HepG2 (cell line): ENCODE data around the gene SAP25. TPM values are rescaled to one million over a fixed set of nuclear protein-coding genes. Genes with fewer than 3 reads are reported as not detected.

Experiments
- CENPX ChIP-seq: sonication (generic); formaldehyde crosslinking; IDR thresholded peaks from 2 replicates; pipeline ENCODE4 v1.9.0; 2021; ENCODE audit warnings: mild to moderate bottlenecking, missing genetic modification reagents, moderate library complexity
- FUBP1 ChIP-seq: sonication (generic); formaldehyde crosslinking; IDR thresholded peaks from 2 replicates; pipeline ENCODE4 v1.5.1; 2020; ENCODE audit warnings: missing genetic modification reagents, mild to moderate bottlenecking, borderline replicate concordance
- GABPB1 ChIP-seq: IDR thresholded peaks from 2 replicates; pipeline ENCODE4 v1.6.1; 2016; ENCODE audit warnings: mild to moderate bottlenecking, missing genetic modification reagents, moderate library complexity, missing compliant biosample characterization
- HMGXB4 ChIP-seq, 2 experiments: sonication (generic) in 1 of 2; formaldehyde crosslinking in 1 of 2; IDR thresholded peaks; 2 replicates each; pipeline versions ENCODE4 v1.4.0 to v1.6.1; 2018 to 2020; ENCODE audit warnings: missing genetic modification reagents in 2 of 2, borderline replicate concordance in 1 of 2, low read depth in 1 of 2, mild to moderate bottlenecking in 1 of 2, missing biosample characterization in 1 of 2
- HNRNPLL ChIP-seq: fragments of 200-400 bp; formaldehyde crosslinking; IDR thresholded peaks from 2 replicates; pipeline ENCODE4 v1.6.1; 2017; ENCODE audit warnings: mild to moderate bottlenecking, low read depth, low read length; ENCODE audit not compliant: poor library complexity, severe bottlenecking
- SRSF9 ChIP-seq: fragments of 200-400 bp; formaldehyde crosslinking; IDR thresholded peaks from 2 replicates; pipeline ENCODE4 v1.6.1; 2018; ENCODE audit warnings: borderline replicate concordance, mild to moderate bottlenecking, low read depth, low read length; ENCODE audit not compliant: insufficient read depth, poor library complexity, severe bottlenecking
- TGIF2 ChIP-seq: IDR thresholded peaks from 2 replicates; pipeline ENCODE4 v1.6.1; 2016; ENCODE audit warnings: control low read depth, missing compliant biosample characterization
- ZBTB8A ChIP-seq: sonication (generic); formaldehyde crosslinking; IDR thresholded peaks from 2 replicates; pipeline ENCODE4 v1.4.0; 2020; ENCODE audit warnings: mild to moderate bottlenecking, low read depth, missing genetic modification reagents, borderline replicate concordance
- ZNF704 ChIP-seq: sonication (generic); formaldehyde crosslinking; IDR thresholded peaks from 2 replicates; pipeline ENCODE4 v1.8.1; 2023; ENCODE audit warnings: mild to moderate bottlenecking, inconsistent platforms, moderate library complexity, missing genetic modification reagents, borderline replicate concordance
- ZNF724P ChIP-seq: sonication (generic); formaldehyde crosslinking; IDR thresholded peaks from 2 replicates; pipeline ENCODE4 v1.8.0; 2022; ENCODE audit warnings: missing genetic modification reagents, borderline replicate concordance
- ZNF777 ChIP-seq: sonication (generic); formaldehyde crosslinking; IDR thresholded peaks from 2 replicates; pipeline ENCODE4 v1.4.0; 2020; ENCODE audit warnings: missing genetic modification reagents
- ZNF841 ChIP-seq: sonication (generic); formaldehyde crosslinking; IDR thresholded peaks from 2 replicates; pipeline ENCODE4 v1.8.1; 2023; ENCODE audit warnings: missing genetic modification reagents, borderline replicate concordance
- polyA plus RNA-seq, 8 experiments: library from polyadenylated mRNA; depleted of rRNA in 3 of 8; stranded (reverse) in 7 of 8; unstranded in 1 of 8; fragments of >200 nt; fragmentation: Illumina TruSeq in 4 of 8; extraction: Trizol in 4 of 8; gene quantifications; 2 replicates each; pipeline versions ENCODE4 v1.2.1 to v1.2.3, GENCODE V29; 2011 to 2016; ENCODE audit warnings: low read depth in 4 of 8, missing spikeins in 1 of 8, mixed read lengths in 1 of 8; ENCODE audit not compliant: insufficient read depth in 1 of 8
- total RNA-seq, 5 experiments: library from RNA; depleted of rRNA; stranded (reverse); fragments of >200 nt; fragmentation: Illumina TruSeq; extraction: Trizol; gene quantifications; 2 replicates each; pipeline ENCODE4 v1.2.3, GENCODE V29; 2016; ENCODE audit warnings: low read depth in 1 of 5

Gene SAP25
- total and polyA plus RNA-seq, 2 of the 13 experiments (the other 11 are each of a cell fraction or from before 2014, with no cell fraction given) = 0.15 to 0.20 TPM

- TF ChIP-seq SRSF9 (no peak), ZNF841 (no peak), ZNF724P (CRISPR knock-in tag) (no peak), ZBTB8A (CRISPR knock-in tag) (no peak), GABPB1 (CRISPR knock-in tag) (no peak), TGIF2 (CRISPR knock-in tag) (no peak), FUBP1 (CRISPR knock-in tag) (no peak), ZNF777 (CRISPR knock-in tag) (no peak), ZNF704 (CRISPR knock-in tag) (no peak), HMGXB4 (CRISPR knock-in tag; IDR thresholded peaks at IDR 0.05; ENCODE audit: borderline replicate concordance in 1 of 2, low read depth in 1 of 2) (no peak), CENPX (CRISPR knock-in tag) (no peak), HNRNPLL (no peak)
Measured at GRCh38 chr7:100590077-100590737, 16.5 kb upstream of the SAP25 start (continued).
